H1 (cell line): ENCODE results near the gene PITX1.

Experiments used
- CREB1 ChIP-seq: IDR thresholded peaks from 2 replicates; pipeline ENCODE4 v1.6.1; 2012; ENCODE audit warnings: inconsistent platforms
- POLR2A ChIP-seq, 2 experiments: IDR thresholded peaks; 1 replicate in 1 of 2; 2 replicates in 1 of 2; pipeline ENCODE4 v1.6.1; 2011; ENCODE audit warnings: low read depth in 2 of 2, low read length in 2 of 2, mild to moderate bottlenecking in 2 of 2; ENCODE audit errors: control extremely low read depth in 1 of 2
- TF ChIP-seq, protein P1 (sequence below), 3 experiments: IDR thresholded peaks; 1 replicate in 2 of 3; 2 replicates in 1 of 3; pipeline versions ENCODE4 v1.5.1 to v1.6.1; 2011; ENCODE audit warnings: low read length in 3 of 3, mild to moderate bottlenecking in 3 of 3, inconsistent platforms in 2 of 3, low read depth in 1 of 3, moderate library complexity in 1 of 3; ENCODE audit not compliant: insufficient read depth in 1 of 3; ENCODE audit errors: control extremely low read depth in 1 of 3

- no peak for TF ChIP-seq CREB1
- no peak for TF ChIP-seq POLR2A (IDR thresholded peaks at IDR 0.05; ENCODE audit: control extremely low read depth in 1 of 2, low read depth in 2 of 2, low read length in 2 of 2)
- TF ChIP-seq, protein P1, sequence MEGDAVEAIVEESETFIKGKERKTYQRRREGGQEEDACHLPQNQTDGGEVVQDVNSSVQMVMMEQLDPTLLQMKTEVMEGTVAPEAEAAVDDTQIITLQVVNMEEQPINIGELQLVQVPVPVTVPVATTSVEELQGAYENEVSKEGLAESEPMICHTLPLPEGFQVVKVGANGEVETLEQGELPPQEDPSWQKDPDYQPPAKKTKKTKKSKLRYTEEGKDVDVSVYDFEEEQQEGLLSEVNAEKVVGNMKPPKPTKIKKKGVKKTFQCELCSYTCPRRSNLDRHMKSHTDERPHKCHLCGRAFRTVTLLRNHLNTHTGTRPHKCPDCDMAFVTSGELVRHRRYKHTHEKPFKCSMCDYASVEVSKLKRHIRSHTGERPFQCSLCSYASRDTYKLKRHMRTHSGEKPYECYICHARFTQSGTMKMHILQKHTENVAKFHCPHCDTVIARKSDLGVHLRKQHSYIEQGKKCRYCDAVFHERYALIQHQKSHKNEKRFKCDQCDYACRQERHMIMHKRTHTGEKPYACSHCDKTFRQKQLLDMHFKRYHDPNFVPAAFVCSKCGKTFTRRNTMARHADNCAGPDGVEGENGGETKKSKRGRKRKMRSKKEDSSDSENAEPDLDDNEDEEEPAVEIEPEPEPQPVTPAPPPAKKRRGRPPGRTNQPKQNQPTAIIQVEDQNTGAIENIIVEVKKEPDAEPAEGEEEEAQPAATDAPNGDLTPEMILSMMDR (IDR thresholded peaks at IDR 0.05; ENCODE audit: control extremely low read depth in 1 of 3, insufficient read depth in 1 of 3, low read depth in 1 of 3, low read length in 3 of 3): no peak
Observed at GRCh38 chr5:135012033-135012588, 21.9 kb downstream of the PITX1 start.
